Ovary (tissue), 3 donors: Measurements from ENCODE around the gene GCSH.

ENCODE experiments used
- CTCF ChIP-seq, 3 donors: fragments of 450-650 bp in 2 of 3; fragments of 200-600 bp in 1 of 3; IDR thresholded peaks; one replicate each; pipeline versions ENCODE4 v1.5.1 to v1.8.0; 2016 to 2022; ENCODE audit warnings: antibody characterized with exemption in 3 of 3, mild to moderate bottlenecking in 1 of 3
- POLR2A ChIP-seq: fragments of 450-650 bp; IDR thresholded peaks from one replicate; pipeline ENCODE4 v1.6.1; 2017; ENCODE audit warnings: antibody characterized with exemption, mild to moderate bottlenecking, moderate library complexity
- donor health status: DM: no; HTN: no; CAD: no.

- TF ChIP-seq CTCF (IDR thresholded peaks at IDR 0.05) (no peak), POLR2A (no peak)
Observed at GRCh38 chr16:81142864-81143263, 46.7 kb upstream of the GCSH start.
